NOMO-1 treated with DMSO at 0.1 percent for 48 hours (cell line): Measurements from ENCODE around the gene TM7SF2.

ENCODE experiments used
- DNase-seq: peaks from one replicate; lab custom pipeline; 2025; ENCODE audit not compliant: unreplicated experiment; lab: John Stamatoyannopoulos, UW

The TM7SF2 gene

GRCh38 chr11:65111744-65112545 lies at the start of gene TM7SF2:
TSS of gene TM7SF2 (plus strand) at chr11:65111872. CDS start at chr11:65112016, 144 bp downstream.
- peak; percentile 89 for DNase-seq

GRCh38 chr11:65063532-65063931 lies 48.1 kb upstream of the TM7SF2 start:
- DNase-seq: no peak

GRCh38 chr11:65064847-65065240 lies 46.8 kb upstream of the TM7SF2 start:
- no peak for DNase-seq

- DNase-seq: no peak
Observed at GRCh38 chr11:65065851-65066250, 45.8 kb upstream of the TM7SF2 start.

- no peak for DNase-seq
Observed at GRCh38 chr11:65066315-65066714, 45.4 kb upstream of the TM7SF2 start.

- no peak for DNase-seq
Observed at GRCh38 chr11:65066805-65067291, 44.8 kb upstream of the TM7SF2 start.

- no peak for DNase-seq
Observed at GRCh38 chr11:65067446-65067845, 44.2 kb upstream of the TM7SF2 start.

- DNase-seq: peak; percentile 64
Observed at GRCh38 chr11:65069217-65069616, 42.5 kb upstream of the TM7SF2 start.

GRCh38 chr11:65071907-65072630 lies 39.6 kb upstream of the TM7SF2 start:
- no peak for DNase-seq

- DNase-seq: no peak
Observed at GRCh38 chr11:65072631-65072966, 39.1 kb upstream of the TM7SF2 start.

- DNase-seq: no peak
Observed at GRCh38 chr11:65077451-65077850, 34.2 kb upstream of the TM7SF2 start.

- peak; percentile 39 for DNase-seq
Observed at GRCh38 chr11:65078151-65078550, 33.5 kb upstream of the TM7SF2 start.

GRCh38 chr11:65078786-65079342 lies 32.8 kb upstream of the TM7SF2 start:
- no peak for DNase-seq

GRCh38 chr11:65083134-65083833 lies 28.4 kb upstream of the TM7SF2 start:
- DNase-seq: no peak

- peak; percentile 95 for DNase-seq
Observed at GRCh38 chr11:65083834-65084597, 27.7 kb upstream of the TM7SF2 start, which contains the start of the genes CDCA5 and ZFPL1. TSS of gene CDCA5 (minus strand) at chr11:65084040. CDS start at chr11:65083978, 62 bp downstream. TSS of gene ZFPL1 (plus strand) at chr11:65084222. CDS start at chr11:65084699, 477 bp downstream.

GRCh38 chr11:65084598-65085375 lies 26.9 kb upstream of the TM7SF2 start:
- DNase-seq: no peak

- no peak for DNase-seq
Observed at GRCh38 chr11:65085446-65085845, 26.2 kb upstream of the TM7SF2 start.

- no peak for DNase-seq
Observed at GRCh38 chr11:65086809-65087208, 24.9 kb upstream of the TM7SF2 start.

GRCh38 chr11:65087216-65087615 lies 24.5 kb upstream of the TM7SF2 start:
- no peak for DNase-seq

- DNase-seq: no peak
Observed at GRCh38 chr11:65087827-65088226, 23.8 kb upstream of the TM7SF2 start.
